Testis (tissue), 2 donors: ENCODE results near the gene MST1R.

Experiments used
- CTCF ChIP-seq, 3 experiments: fragments of 450-650 bp in 2 of 3; fragments of 200-600 bp in 1 of 3; sonication (generic) in 1 of 3; IDR thresholded peaks; one replicate each; pipeline ENCODE4 v1.5.1; 2016 to 2019; ENCODE audit warnings: antibody characterized with exemption in 3 of 3, mild to moderate bottlenecking in 2 of 3, moderate library complexity in 1 of 3
- POLR2A ChIP-seq: fragments of 450-650 bp; IDR thresholded peaks from one replicate; pipeline ENCODE4 v1.6.1; 2017; ENCODE audit warnings: antibody characterized with exemption, mild to moderate bottlenecking, moderate library complexity

- no peak for TF ChIP-seq POLR2A
- TF ChIP-seq CTCF (IDR thresholded peaks at IDR 0.05) = no peak
Measured at GRCh38 chr3:49910409-49911123, 6.9 kb upstream of the MST1R start.
